HG03460 (cell line): ENCODE data around the gene PIPOX.

Experiments used
- ATAC-seq: cut with Tn5 transposase; IDR thresholded peaks from one replicate; pipeline ENCODE4 v1.9.1; 2021; ENCODE audit not compliant: unreplicated experiment

The PIPOX gene

GRCh38 chr17:29045734-29046472 lies 3.0 kb downstream of the PIPOX start:
- ATAC-seq, result no peak

DNA sequence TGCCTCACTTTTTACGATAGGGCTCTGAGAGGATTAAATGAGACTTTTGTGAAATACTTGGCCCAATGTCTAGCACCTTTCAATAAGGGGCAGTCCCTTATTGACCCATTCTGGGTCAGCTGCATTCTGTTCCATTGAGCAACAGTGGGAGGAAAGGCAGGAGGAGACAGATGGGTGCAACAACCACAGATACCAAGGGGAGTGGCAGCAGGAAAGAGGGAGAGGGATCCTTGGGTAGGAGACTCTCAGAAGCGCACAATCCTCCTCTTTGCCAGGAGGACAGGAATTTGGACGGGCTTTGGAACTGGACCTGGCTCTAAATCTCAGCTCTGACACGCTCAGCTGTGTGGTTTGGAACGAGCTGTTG lies 3.5 kb downstream of the PIPOX start:
- ATAC-seq, result no peak

GRCh38 chr17:29048440-29049368 lies 5.8 kb downstream of the PIPOX start:
- no peak for ATAC-seq

GRCh38 chr17:29049541-29050145 lies 6.7 kb downstream of the PIPOX start:
- ATAC-seq, result no peak

DNA sequence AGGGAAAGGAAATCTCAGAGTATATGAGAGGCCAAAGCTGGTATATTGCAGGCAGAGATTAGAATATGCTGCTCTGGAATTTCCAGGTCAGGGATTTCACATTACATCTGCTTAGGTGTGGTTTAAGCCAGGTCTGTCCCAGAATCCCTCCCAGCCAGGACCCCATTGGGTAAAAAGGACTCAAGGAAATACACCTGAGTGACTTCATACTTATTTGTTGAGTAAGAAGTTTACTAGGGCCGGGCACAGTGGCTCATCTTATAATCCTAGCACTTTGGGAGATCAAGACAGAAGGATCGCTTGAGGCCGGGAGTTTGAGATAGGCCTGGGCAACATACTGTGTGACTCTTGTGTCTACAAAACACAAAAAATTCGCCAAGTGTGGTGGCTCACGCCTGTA lies 7.2 kb downstream of the PIPOX start:
- ATAC-seq, result no peak

DNA sequence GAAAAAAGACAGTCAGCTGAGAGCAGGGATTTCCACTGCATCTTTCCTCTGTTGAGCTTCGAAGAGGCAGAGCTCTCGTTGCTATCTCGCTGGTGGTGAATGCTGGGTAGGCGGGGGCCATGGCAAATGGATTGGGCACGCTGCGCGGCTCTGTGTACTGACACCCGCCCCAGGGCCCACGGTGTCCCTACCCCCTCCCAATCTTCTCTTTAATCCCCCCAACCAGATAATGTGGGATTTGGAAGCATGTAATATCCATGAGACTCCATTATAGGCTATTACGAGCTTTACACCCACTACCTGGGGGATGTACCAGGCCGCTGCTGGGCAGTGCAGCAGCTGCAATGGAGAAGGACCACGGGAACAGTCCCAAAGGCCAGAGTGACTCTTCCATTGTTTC lies 8.3 kb downstream of the PIPOX start:
- no peak for ATAC-seq

GRCh38 chr17:29051731-29052130 lies 8.8 kb downstream of the PIPOX start:
- no peak for ATAC-seq

DNA sequence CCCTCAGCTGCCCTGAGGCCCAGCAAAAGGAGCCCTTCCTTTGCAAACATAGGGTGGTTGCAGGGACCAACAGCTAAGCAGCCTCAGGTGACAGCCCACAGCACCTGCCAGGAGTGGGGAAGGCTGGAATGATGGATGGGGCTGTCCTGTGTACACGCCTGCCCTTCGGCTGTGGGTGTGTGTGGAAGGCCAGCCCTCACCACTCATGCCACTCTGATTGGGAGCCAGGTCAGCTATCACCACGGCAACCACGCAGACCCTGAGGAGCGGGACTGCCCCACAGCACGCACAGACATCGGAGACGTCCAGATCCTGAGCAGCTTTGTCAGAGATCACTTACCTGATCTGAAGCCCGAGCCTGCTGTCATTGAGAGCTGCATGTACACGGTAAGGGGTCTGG lies 11.9 kb downstream of the PIPOX start:
- ATAC-seq, result no peak

DNA sequence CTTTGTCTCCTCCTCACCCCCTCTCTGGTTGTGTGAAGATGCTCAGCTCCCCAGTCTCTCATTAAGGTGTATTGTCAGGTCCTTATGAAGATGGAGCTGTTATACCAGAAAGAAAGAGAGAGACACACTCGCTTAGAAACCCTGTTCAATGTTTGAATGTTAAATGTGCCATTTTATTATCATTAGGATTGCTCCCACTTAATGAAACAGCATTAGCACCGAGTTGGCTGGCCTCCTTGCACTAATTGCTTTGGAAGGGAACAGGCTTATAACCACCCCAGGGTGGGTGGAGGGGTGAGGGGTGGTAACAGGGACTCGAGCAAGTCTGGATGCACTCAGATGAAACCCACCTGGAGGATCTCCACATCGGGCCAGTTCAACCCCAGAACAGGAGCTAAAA lies 14.4 kb downstream of the PIPOX start:
- ATAC-seq, result no peak

- ATAC-seq, result no peak
Observed at GRCh38 chr17:29058391-29058790, 15.4 kb downstream of the PIPOX start.

- ATAC-seq, result no peak
Observed at GRCh38 chr17:29059281-29059680, 16.3 kb downstream of the PIPOX start.

DNA sequence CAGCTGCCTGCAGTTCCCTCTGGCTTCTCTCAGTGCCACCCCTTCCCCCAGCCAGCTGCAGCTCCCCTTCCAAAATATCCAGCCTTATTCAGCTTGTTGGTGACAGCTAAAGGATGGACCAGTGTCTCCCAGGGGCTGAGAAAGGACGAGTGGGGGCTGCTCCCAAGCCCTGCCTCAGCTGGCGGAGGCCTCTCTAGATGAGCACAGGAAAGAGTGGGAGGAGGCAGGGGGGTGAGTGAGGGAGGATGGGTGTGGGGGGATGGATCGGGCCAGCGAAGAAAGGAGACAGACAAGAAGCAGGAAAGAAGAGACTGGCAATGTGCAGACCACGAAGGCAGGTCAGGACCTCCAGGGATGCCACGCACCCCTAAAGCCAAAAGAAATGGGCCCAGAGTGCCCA lies 17.5 kb downstream of the PIPOX start:
- no peak for ATAC-seq

GRCh38 chr17:29061036-29061435 lies 18.1 kb downstream of the PIPOX start:
- ATAC-seq, result no peak

- ATAC-seq, result no peak
Observed at GRCh38 chr17:29062215-29062614, 19.3 kb downstream of the PIPOX start.

- ATAC-seq, result no peak
Observed at GRCh38 chr17:29063992-29064391, 21.1 kb downstream of the PIPOX start.

GRCh38 chr17:29066047-29066446 lies 23.1 kb downstream of the PIPOX start:
- ATAC-seq, result no peak

GRCh38 chr17:29066606-29067005 lies 23.7 kb downstream of the PIPOX start:
- no peak for ATAC-seq

- ATAC-seq, result no peak
Observed at GRCh38 chr17:29068818-29069217, 25.9 kb downstream of the PIPOX start.

DNA sequence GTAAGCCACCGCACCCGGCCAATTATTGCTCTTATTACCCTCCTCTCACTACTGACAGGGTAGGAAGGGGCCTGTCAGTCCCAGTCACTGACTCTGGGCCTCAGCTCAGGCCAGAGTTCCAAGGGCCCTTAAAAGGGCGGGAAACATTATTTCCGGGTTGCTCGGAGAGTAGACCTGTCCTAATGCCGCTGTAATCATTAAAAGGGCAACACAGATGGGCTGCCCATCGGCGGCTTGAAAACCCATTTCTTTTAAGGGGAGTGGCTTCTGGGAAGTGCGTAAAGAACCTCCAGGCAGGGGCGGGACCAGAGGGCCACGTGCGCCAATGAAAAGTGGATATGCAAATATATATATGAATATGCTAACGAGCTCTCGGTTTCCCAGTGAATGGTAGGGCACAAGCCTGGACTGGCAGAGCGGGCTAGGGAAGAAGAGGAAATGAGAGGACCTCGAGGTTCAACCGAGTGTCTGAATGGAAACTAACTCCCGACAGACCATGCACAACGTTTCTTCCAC lies 26.6 kb downstream of the PIPOX start:
- no peak for ATAC-seq

- ATAC-seq, result no peak
Observed at GRCh38 chr17:29070308-29070707, 27.4 kb downstream of the PIPOX start.

GRCh38 chr17:29070781-29071180 lies 27.8 kb downstream of the PIPOX start:
- no peak for ATAC-seq

GRCh38 chr17:29071303-29071702 lies 28.4 kb downstream of the PIPOX start:
- ATAC-seq, result no peak
